ENCODE results near the gene TLCD2.
"Not testable (repeated sequence)": the region's sequence is repeated elsewhere in the genome, so short reads cannot be mapped to it uniquely, and the experiment has no call there.

Gene TLCD2

GRCh38 chr17:1718362-1719165 is 8.4 kb upstream of the TLCD2 start:
- H3K27ac ChIP-seq, result peak overlapping the region; percentile 100
- no peak for DNase-seq (ENCODE audit: low read depth, low spot score)

- DNase-seq (ENCODE audit: low read depth, low spot score), result peak; percentile 93
These were observed 6.9 kb upstream of the TLCD2 start for GRCh38 chr17:1716912-1717695.

DNA sequence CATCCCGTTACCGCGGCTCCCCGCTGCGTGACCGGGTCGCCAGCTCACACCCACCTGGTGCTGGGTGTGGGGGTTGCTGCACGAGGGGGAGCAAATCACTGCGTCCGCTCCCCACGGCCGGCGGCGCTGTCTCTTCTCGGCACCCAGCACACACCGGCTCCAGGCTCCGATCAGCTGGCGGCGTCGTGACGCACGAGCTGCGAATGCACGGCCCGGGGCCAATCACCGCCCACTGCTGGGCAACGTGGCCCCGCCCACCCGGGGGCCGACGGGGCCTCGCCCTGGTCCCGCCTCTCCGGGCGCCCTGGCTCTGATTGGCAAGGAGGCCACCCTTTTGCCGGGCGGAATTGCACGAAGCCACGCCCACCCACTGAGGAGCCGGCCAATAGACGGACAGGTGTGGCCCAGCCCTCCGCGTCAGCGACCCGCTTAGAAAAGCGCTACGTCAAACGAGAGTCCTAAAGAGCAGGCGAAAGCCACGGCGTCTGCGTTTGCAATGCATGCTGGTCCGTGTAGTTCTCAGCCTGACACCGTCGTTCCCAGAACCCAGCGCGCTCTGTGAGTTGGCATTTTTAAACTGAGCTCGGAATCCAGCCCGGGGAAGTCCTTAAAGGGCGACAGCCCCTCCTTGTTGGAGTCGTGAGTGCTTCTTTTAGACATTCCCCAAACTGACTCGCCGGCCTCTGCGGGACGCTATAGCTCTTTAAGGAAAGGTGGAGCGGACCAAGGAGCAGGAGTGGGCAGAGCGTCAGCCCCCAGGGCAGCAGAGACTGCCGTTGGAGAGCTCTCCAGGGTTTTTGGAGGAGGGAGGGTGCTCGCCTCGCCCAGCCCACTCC is 6.1 kb upstream of the TLCD2 start:
- peak; percentile 99 for DNase-seq (ENCODE audit: low read depth, low spot score)
- H3K27ac ChIP-seq, result peak overlapping the region; percentile 100

More at GRCh38 chr17:1716912-1717695, 6.9 kb upstream of the TLCD2 start:
- peak overlapping the region; percentile 100 for H3K27ac ChIP-seq

DNA sequence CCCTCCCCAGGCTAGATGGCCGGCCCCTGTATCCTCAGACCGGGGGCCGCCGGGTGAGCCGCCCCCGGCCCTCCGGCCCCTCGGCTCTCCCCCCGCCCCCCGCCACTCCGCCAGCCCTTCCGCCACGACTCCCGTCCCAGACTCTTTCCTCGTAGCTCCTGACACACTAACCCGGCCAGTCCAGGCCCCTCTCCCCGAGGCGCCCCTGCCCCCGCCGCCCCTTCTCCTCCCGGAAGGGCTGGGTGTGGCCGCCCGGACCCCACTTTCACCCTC is 5.6 kb upstream of the TLCD2 start:
- H3K27ac ChIP-seq, result peak overlapping the region; percentile 100
- no peak for DNase-seq (ENCODE audit: low read depth, low spot score)

GRCh38 chr17:1714980-1715802 is 5.0 kb upstream of the TLCD2 start:
- peak; percentile 55 for DNase-seq (ENCODE audit: low read depth, low spot score)
- peak overlapping the region; percentile 100 for H3K27ac ChIP-seq

DNA sequence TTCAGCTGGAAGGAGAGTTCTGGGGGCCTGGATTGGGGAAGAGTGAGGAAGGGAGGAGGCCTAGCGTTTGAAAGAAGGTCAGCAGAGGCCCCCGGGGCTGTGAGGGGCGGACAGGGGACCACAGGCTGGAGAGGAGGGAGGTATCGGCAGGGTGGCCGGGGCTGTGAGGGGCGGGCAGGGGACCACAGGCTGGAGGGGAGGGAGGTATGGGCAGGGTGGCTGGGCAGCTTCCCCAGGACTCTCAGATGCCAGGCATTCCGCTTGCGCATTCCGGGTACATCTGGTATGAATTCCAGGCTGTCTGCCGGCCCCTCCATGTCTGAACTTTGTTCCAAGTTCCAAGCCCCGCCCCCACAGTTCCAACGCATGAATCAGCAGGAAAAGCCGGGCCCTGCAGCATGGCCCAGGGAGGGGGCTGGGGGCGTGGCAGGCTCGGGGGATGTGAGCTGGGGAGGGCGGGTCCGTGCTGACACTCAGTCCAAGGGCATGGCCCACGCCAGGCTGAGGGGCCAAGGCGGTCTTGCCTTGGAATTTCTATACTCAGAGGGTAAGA is 4.3 kb upstream of the TLCD2 start:
- peak overlapping the region; percentile 100 for H3K27ac ChIP-seq
- DNase-seq (ENCODE audit: low read depth, low spot score), result no peak

DNA sequence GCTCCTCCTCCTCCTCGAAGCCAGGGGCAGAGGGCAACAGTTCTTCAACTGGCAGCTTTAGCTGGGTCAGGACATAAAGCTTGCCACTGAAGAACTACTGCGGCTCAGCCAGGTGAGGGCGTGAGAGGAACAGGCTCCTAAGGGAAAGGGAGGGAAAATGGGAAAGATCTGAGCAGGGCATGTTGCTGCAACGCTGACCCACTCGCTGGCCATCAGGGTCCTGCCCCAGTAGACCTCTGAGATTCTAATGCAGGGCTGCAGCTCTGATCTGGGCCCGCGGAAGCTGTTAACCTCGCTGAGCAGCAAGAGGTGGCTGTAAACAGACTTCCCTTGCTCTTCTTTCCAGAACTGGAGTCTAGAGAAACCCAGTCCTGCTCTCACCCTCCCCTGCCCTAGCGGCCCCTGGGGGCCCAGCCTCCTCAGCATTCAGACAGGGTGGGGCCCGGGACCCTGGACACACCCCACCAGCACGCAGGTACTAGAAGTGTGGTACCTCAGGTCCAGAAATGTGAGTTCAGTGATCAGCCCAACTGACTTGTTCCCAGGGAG is 3.8 kb upstream of the TLCD2 start:
- no peak for DNase-seq (ENCODE audit: low read depth, low spot score)
- peak overlapping the region; percentile 100 for H3K27ac ChIP-seq

- peak overlapping the region; percentile 100 for H3K27ac ChIP-seq
- no peak for DNase-seq (ENCODE audit: low read depth, low spot score)
These were observed 3.1 kb upstream of the TLCD2 start for GRCh38 chr17:1713160-1713877.

DNA sequence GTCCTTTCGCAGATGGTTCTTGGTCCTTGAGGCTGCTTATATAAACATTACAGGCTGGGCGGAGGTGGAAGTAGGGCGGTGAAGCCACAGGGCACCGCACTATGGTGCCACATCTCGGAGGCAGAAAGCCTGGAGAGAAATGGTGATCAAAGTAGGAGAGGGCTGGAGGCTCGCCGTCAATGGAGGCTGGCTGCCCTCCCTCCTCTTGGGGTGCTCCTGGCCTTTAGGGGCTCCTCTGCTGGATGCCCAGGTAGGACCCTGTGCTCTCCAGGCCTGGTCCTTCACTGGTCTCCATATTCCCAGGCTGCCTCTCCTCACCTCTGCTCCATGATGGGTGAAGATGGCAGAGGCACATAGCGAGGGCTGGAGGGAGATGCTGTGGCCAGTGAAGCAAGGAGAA is 2.1 kb upstream of the TLCD2 start:
- DNase-seq (ENCODE audit: low read depth, low spot score), result no peak
- peak overlapping the region; percentile 100 for H3K27ac ChIP-seq

DNA sequence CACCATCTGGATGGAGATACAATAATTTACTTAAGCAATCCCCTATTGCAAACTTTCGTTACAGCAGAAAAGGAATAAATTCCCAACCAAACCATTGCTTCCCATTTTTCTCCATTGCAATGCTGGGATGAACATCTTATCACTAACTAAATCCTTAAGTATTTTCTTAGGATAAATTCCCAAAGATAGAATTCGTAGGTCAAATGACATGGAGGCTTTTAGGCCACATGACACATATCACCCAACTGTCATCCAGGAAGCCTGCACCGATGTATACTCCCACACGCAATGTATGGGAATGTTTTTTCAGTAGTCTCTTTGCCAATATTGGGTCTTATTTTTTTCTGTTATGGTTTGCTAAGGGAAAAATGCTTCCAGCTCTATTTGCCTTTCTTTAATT is 1.6 kb upstream of the TLCD2 start:
- peak overlapping the region; percentile 100 for H3K27ac ChIP-seq
- no peak for DNase-seq (ENCODE audit: low read depth, low spot score)

GRCh38 chr17:1710807-1711553 is 803 bp upstream of the TLCD2 start:
- peak overlapping the region; percentile 100 for H3K27ac ChIP-seq
- DNase-seq (ENCODE audit: low read depth, low spot score), result no peak

- H3K27ac ChIP-seq, result peak overlapping the region; percentile 100
- DNase-seq (ENCODE audit: low read depth, low spot score), result no peak
These were observed 700 bp downstream of the TLCD2 start for GRCh38 chr17:1709403-1709951.

DNA sequence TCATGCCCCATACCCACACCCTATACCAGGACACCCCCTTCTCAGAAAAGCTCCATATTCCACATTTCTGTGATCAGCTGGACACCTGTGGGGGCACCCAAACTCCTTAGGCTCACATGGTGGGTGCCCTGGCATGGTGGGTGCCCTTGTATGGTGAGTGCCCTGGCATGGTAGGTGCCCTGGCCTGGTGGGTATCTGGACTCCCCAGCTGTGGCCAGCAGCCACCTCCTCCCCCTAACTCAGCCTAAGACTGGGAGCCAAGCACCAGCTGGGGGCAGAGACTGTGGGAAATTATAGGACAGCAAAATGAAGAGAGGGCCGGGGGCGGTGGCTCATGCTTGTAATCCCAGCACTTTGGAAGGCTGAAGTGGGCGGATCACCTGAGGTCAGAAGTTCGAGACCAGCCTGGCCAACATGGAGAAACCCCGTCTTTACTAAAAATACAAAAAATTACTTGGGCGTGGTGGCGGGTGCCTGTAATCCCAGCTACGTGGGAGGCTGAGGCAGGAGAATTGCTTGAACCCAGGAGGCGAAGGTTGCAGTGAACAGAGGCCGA is 1.3 kb downstream of the TLCD2 start:
- H3K27ac ChIP-seq; DNase-seq (ENCODE audit: low read depth, low spot score): not testable (repeated sequence)

DNA sequence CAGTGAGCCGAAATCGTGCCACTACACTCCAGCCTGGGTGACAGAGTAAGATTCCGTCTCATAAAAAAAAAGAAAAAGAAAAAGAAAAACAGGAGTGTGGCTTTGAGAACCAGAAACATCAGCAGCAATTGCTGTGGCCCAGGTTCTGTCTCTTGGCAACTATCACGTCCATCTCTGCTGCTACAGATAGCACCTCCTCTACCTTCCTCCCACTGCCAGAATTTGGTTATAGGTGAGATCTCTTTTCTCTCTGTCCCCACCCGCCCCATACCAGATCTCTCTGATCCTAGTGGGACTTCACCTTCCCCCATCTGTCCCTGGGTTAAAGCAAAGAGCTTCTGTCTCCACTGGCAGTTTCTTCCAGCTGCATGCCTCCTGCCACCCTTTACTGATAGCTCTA is 3.1 kb downstream of the TLCD2 start:
- no peak for DNase-seq (ENCODE audit: low read depth, low spot score)
- no peak overlapping the region for H3K27ac ChIP-seq

- no peak overlapping the region for H3K27ac ChIP-seq
- DNase-seq (ENCODE audit: low read depth, low spot score), result no peak
These were observed 5.2 kb downstream of the TLCD2 start for GRCh38 chr17:1705004-1705403.

DNA sequence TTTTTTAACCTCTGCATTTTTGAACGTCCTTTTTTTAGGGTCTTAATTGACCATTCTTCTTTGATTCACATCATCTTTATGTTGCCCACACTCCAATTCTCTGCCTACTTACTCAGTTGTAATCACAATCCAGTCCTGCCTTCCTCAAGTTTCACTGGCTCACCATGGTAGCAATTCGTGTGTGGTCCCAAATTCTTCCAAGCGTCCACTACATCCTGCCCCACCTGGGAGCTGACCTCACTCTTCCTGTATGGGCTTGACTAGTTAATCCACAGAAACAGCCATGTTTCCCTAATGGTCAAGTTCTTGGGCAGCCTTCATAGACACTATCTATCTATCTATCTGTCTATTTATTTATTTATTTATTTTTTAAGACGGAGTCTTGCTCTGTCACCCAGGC is 7.1 kb downstream of the TLCD2 start:
- no peak overlapping the region for H3K27ac ChIP-seq
- DNase-seq (ENCODE audit: low read depth, low spot score), result no peak

- not testable (repeated sequence) for H3K27ac ChIP-seq; DNase-seq (ENCODE audit: low read depth, low spot score)
These were observed 10.3 kb downstream of the TLCD2 start for GRCh38 chr17:1699891-1700290.

Data from epithelial cell of prostate (primary cell).